Measurements from ENCODE around the gene UCN2. TPM values are rescaled to one million over a fixed set of nuclear protein-coding genes. Genes with fewer than 3 reads are reported as not detected.

Gene UCN2
- total RNA-seq, 1 experiment from 2014 or later = 1.8 TPM

- POLR2A ChIA-PET = no interaction called here
- no peak for TF ChIP-seq REST (IDR thresholded peaks at IDR 0.05; ENCODE audit: insufficient read depth in 1 of 2, low read depth in 2 of 2, low read length in 1 of 2)
- no peak for TF ChIP-seq POLR2AphosphoS5 (IDR thresholded peaks at IDR 0.05; ENCODE audit: low read depth, low read length)
- no peak for TF ChIP-seq TCF7L2 (IDR thresholded peaks at IDR 0.05; ENCODE audit: low read depth, low read length)
- TF ChIP-seq SIN3A (IDR thresholded peaks at IDR 0.05; ENCODE audit: borderline replicate concordance, insufficient read depth, low read depth, low read length) = no peak
- TF ChIP-seq CTCF (IDR thresholded peaks at IDR 0.05) = no peak
- no peak overlapping the region for H3K27ac ChIP-seq (ENCODE audit: low read length)
- no peaks in the 10 kb centered on the region for H3K27me3 ChIP-seq (ENCODE audit: control insufficient read depth, insufficient read depth, low read length)
- H3K4me3 ChIP-seq (ENCODE audit: low read depth in 2 of 2, low read length in 2 of 2) = no peak overlapping the region
- intact Hi-C loops (cut with micrococcal nuclease; ENCODE audit: unreplicated experiment) = no loop called here
- CTCF ChIA-PET = no interaction called here
- no peaks in the 10 kb centered on the region for H3K36me3 ChIP-seq (ENCODE audit: control insufficient read depth, insufficient read depth, low read length)
- H3K9me3 ChIP-seq (ENCODE audit: control insufficient read depth, insufficient read depth, low read depth, low read length) = no peaks in the 10 kb centered on the region
- DNase-seq (ENCODE audit: low read depth, low spot score) (no peak), ATAC-seq (no peak)
- no TSS peak for BruUV-seq (replicated peaks)
- no peaks in the 10 kb centered on the region for H3K4me1 ChIP-seq (ENCODE audit: control insufficient read depth, insufficient read depth, low read length)
- in situ Hi-C loops (cut with HindIII; ENCODE audit: low pct_unique_long_range_greater_than_20kb, low sequenced_read_pairs) = no loop called here
Measured at GRCh38 chr3:48516571-48516970, 47.0 kb downstream of the UCN2 start.

GRCh38 chr3:48514431-48515227 lies 49.0 kb downstream of the UCN2 start:
- TF ChIP-seq SIN3A (IDR thresholded peaks at IDR 0.05; ENCODE audit: borderline replicate concordance, insufficient read depth, low read depth, low read length) (no peak), REST (IDR thresholded peaks at IDR 0.05; ENCODE audit: insufficient read depth in 1 of 2, low read depth in 2 of 2, low read length in 1 of 2) (no peak), CTCF (IDR thresholded peaks at IDR 0.05) (no peak), TCF7L2 (IDR thresholded peaks at IDR 0.05; ENCODE audit: low read depth, low read length) (no peak)
- no peaks in the 10 kb centered on the region for H3K4me1 ChIP-seq (ENCODE audit: control insufficient read depth, insufficient read depth, low read length)
- H3K27ac ChIP-seq (ENCODE audit: low read length) = no peak overlapping the region
- ChIA-PET POLR2A (no interaction called here), CTCF (interaction anchor here (0.7 kb wide), 1 partner anchor 933 kb away, joined by 4 read pairs; no protein-coding TSS in a partner anchor)
- BruUV-seq (replicated peaks) = no TSS peak
- no peaks in the 10 kb centered on the region for H3K9me3 ChIP-seq (ENCODE audit: control insufficient read depth, insufficient read depth, low read depth, low read length)
- no peak for DNase-seq (ENCODE audit: low read depth, low spot score)
- H3K27me3 ChIP-seq (ENCODE audit: control insufficient read depth, insufficient read depth, low read length) = no peaks in the 10 kb centered on the region
- in situ Hi-C loops (cut with HindIII; ENCODE audit: low pct_unique_long_range_greater_than_20kb, low sequenced_read_pairs) = no loop called here
- intact Hi-C loops (cut with micrococcal nuclease; ENCODE audit: unreplicated experiment) = no loop called here
- no peak for ATAC-seq
- H3K36me3 ChIP-seq (ENCODE audit: control insufficient read depth, insufficient read depth, low read length) = no peaks in the 10 kb centered on the region
- no peak overlapping the region for H3K4me3 ChIP-seq (ENCODE audit: low read depth in 2 of 2, low read length in 2 of 2)
